ENCODE data around the gene ZNF646. TPM values are rescaled to one million over a fixed set of nuclear protein-coding genes. Genes with fewer than 3 reads are reported as not detected.

Gene ZNF646
- total and polyA plus RNA-seq, 4 donors = 0.89 to 9.6 (median 4.0) TPM

GRCh38 chr16:31128711-31129567, 54.7 kb downstream of the ZNF646 start:
- Histone ChIP-seq H3K9ac (ENCODE audit: low read depth in 1 of 2, low read length in 2 of 2) (no peak overlapping the region), H3K27me3 (ENCODE audit: control insufficient read depth in 4 of 4, insufficient read depth in 4 of 4, low read length in 3 of 4) (no peaks in the 10 kb centered on the region), H3K4me1 (ENCODE audit: control insufficient read depth in 4 of 4, insufficient read depth in 4 of 4, low read length in 3 of 4) (peaks cover 0 to 5% (median 0%) of the 10 kb centered on the region in 4 donors), H3K36me3 (ENCODE audit: control insufficient read depth in 4 of 4, insufficient read depth in 3 of 4, low read depth in 1 of 4, low read length in 3 of 4) (peaks cover 8 to 42% (median 14%) of the 10 kb centered on the region in 4 donors), H3K27ac (ENCODE audit: low read depth in 1 of 2, low read length in 2 of 2) (peak overlapping the region; percentile 70 to 77), H3K9me3 (ENCODE audit: control insufficient read depth in 4 of 4, low read length in 3 of 4) (no peaks in the 10 kb centered on the region), H3K4me3 (ENCODE audit: low read depth in 1 of 3, low read length in 3 of 3) (no peak overlapping the region)
- WGBS = 74% methylated on average over 14 of the region's 14 CpGs
- TF ChIP-seq, protein P1, sequence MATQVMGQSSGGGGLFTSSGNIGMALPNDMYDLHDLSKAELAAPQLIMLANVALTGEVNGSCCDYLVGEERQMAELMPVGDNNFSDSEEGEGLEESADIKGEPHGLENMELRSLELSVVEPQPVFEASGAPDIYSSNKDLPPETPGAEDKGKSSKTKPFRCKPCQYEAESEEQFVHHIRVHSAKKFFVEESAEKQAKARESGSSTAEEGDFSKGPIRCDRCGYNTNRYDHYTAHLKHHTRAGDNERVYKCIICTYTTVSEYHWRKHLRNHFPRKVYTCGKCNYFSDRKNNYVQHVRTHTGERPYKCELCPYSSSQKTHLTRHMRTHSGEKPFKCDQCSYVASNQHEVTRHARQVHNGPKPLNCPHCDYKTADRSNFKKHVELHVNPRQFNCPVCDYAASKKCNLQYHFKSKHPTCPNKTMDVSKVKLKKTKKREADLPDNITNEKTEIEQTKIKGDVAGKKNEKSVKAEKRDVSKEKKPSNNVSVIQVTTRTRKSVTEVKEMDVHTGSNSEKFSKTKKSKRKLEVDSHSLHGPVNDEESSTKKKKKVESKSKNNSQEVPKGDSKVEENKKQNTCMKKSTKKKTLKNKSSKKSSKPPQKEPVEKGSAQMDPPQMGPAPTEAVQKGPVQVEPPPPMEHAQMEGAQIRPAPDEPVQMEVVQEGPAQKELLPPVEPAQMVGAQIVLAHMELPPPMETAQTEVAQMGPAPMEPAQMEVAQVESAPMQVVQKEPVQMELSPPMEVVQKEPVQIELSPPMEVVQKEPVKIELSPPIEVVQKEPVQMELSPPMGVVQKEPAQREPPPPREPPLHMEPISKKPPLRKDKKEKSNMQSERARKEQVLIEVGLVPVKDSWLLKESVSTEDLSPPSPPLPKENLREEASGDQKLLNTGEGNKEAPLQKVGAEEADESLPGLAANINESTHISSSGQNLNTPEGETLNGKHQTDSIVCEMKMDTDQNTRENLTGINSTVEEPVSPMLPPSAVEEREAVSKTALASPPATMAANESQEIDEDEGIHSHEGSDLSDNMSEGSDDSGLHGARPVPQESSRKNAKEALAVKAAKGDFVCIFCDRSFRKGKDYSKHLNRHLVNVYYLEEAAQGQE (IDR thresholded peaks at IDR 0.05) = no peak
- TF ChIP-seq RAD21 (IDR thresholded peaks at IDR 0.05) (no peak), SP1 (IDR thresholded peaks at IDR 0.05) (peak; percentile 22)
- no peak for DNase-seq (ENCODE audit: low spot score)

GRCh38 chr16:31129568-31130335, 55.5 kb downstream of the ZNF646 start:
- DNase-seq (ENCODE audit: low spot score) = no peak
- Histone ChIP-seq H3K4me1 (ENCODE audit: control insufficient read depth in 4 of 4, insufficient read depth in 4 of 4, low read length in 3 of 4) (peaks cover 0 to 12% (median 2%) of the 10 kb centered on the region in 4 donors), H3K9me3 (ENCODE audit: control insufficient read depth in 4 of 4, low read length in 3 of 4) (no peaks in the 10 kb centered on the region), H3K27me3 (ENCODE audit: control insufficient read depth in 4 of 4, insufficient read depth in 4 of 4, low read length in 3 of 4) (no peaks in the 10 kb centered on the region), H3K4me3 (ENCODE audit: low read depth in 1 of 3, low read length in 3 of 3) (no peak overlapping the region), H3K9ac (ENCODE audit: low read depth in 1 of 2, low read length in 2 of 2) (no peak overlapping the region), H3K27ac (ENCODE audit: low read depth in 1 of 2, low read length in 2 of 2) (peak overlapping the region; percentile 58 to 70), H3K36me3 (ENCODE audit: control insufficient read depth in 4 of 4, insufficient read depth in 3 of 4, low read depth in 1 of 4, low read length in 3 of 4) (peaks cover 8 to 40% (median 13%) of the 10 kb centered on the region in 4 donors)
- 73% methylated on average over 29 of the region's 29 CpGs for WGBS
- TF ChIP-seq EGR1 (IDR thresholded peaks at IDR 0.05; ENCODE audit: low read depth in 2 of 2) (no peak), YY1 (IDR thresholded peaks at IDR 0.05) (no peak), FOXA2 (IDR thresholded peaks at IDR 0.05) (no peak), NR2F2 (IDR thresholded peaks at IDR 0.05) (no peak), RXRA (IDR thresholded peaks at IDR 0.05) (no peak), RAD21 (IDR thresholded peaks at IDR 0.05) (no peak), FOXA1 (IDR thresholded peaks at IDR 0.05) (no peak), ZBTB33 (IDR thresholded peaks at IDR 0.05) (no peak), HNF4G (IDR thresholded peaks at IDR 0.05) (no peak), SP1 (IDR thresholded peaks at IDR 0.05) (no peak)
- TF ChIP-seq, protein P2, sequence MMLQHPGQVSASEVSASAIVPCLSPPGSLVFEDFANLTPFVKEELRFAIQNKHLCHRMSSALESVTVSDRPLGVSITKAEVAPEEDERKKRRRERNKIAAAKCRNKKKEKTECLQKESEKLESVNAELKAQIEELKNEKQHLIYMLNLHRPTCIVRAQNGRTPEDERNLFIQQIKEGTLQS (IDR thresholded peaks at IDR 0.05) = no peak
- TF ChIP-seq, protein P3, sequence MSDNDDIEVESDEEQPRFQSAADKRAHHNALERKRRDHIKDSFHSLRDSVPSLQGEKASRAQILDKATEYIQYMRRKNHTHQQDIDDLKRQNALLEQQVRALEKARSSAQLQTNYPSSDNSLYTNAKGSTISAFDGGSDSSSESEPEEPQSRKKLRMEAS (IDR thresholded peaks at IDR 0.05) = no peak
- TF ChIP-seq, protein P1 (IDR thresholded peaks at IDR 0.05) = no peak
- TF ChIP-seq, protein P4, sequence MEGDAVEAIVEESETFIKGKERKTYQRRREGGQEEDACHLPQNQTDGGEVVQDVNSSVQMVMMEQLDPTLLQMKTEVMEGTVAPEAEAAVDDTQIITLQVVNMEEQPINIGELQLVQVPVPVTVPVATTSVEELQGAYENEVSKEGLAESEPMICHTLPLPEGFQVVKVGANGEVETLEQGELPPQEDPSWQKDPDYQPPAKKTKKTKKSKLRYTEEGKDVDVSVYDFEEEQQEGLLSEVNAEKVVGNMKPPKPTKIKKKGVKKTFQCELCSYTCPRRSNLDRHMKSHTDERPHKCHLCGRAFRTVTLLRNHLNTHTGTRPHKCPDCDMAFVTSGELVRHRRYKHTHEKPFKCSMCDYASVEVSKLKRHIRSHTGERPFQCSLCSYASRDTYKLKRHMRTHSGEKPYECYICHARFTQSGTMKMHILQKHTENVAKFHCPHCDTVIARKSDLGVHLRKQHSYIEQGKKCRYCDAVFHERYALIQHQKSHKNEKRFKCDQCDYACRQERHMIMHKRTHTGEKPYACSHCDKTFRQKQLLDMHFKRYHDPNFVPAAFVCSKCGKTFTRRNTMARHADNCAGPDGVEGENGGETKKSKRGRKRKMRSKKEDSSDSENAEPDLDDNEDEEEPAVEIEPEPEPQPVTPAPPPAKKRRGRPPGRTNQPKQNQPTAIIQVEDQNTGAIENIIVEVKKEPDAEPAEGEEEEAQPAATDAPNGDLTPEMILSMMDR (IDR thresholded peaks at IDR 0.05; ENCODE audit: low read depth, low read length, missing input control) = no peak

Measured in liver (tissue), 9 donors.